HL-60 (cell line): Measurements from ENCODE around the gene MRTFA.

ENCODE experiments used
- DNase-seq, 2 experiments: peaks; one replicate each; pipeline ENCODE4 v3.0.0-alpha.2; 2010 to 2020; ENCODE audit warnings: low read depth in 1 of 2, low spot score in 1 of 2
- H3K27ac ChIP-seq: fragments of 250-450 bp; sonication (Bioruptor Pico); replicated peaks from 2 replicates; pipeline ENCODE4 v1.5.1; 2020; ENCODE audit warnings: mild to moderate bottlenecking, moderate library complexity
- H3K27me3 ChIP-seq: fragments of 250-450 bp; sonication (Bioruptor Pico); 2 replicates; pipeline ENCODE4 v1.5.1; 2021; ENCODE audit warnings: mild to moderate bottlenecking, moderate library complexity; ENCODE audit not compliant: insufficient read depth, poor library complexity, severe bottlenecking
- H3K4me3 ChIP-seq: replicated peaks from 2 replicates; pipeline ENCODE4 v1.5.1; 2011; ENCODE audit warnings: mild to moderate bottlenecking, control low read depth, low read length; ENCODE audit not compliant: insufficient read depth
- GABPA ChIP-seq: IDR thresholded peaks from 2 replicates; pipeline ENCODE4 v1.6.1; 2012; ENCODE audit warnings: low read depth
- POLR2AphosphoS5 ChIP-seq: IDR thresholded peaks from 2 replicates; pipeline ENCODE4 v1.6.1; 2012; ENCODE audit warnings: low read depth
- SPI1 ChIP-seq: IDR thresholded peaks from 2 replicates; pipeline ENCODE4 v1.6.1; 2012; ENCODE audit warnings: low read depth, mild to moderate bottlenecking, borderline replicate concordance
- TF ChIP-seq, protein P1 (sequence below): IDR thresholded peaks from one replicate; pipeline ENCODE4 v1.5.1; 2011; ENCODE audit warnings: low read length, control low read depth, inconsistent platforms; ENCODE audit not compliant: insufficient read depth
- TF ChIP-seq, protein P2 (sequence below): IDR thresholded peaks from 2 replicates; pipeline ENCODE4 v1.6.1; 2012; ENCODE audit warnings: low read depth; ENCODE audit not compliant: insufficient replicate concordance

Gene MRTFA

DNA sequence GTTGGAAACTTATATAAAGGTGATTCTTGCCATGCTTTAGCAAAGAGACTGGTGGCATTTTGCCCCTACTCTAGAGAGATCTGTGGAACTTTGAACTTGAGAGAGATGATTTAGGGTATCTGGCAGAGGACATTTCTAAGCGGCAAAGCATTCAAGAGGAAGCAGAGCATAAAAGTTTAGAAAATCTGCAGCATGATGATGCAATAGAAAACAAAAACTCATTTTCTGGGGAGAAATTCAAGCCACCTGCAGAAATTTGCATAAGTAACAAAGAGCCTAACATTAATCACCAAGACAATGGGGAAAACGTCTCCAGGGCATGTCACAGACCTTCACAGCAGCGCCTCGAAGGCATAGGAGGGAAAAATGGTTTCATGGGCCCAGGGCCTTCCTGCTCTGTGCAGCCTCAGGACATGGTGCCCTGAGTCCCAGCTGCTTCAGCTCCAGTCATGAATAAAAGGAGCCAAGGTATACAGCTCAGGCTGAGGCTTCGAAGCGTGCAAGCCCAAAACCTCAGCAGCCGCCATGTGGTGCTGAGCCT lies 83.4 kb downstream of the MRTFA start:
- no peak for DNase-seq
- TF ChIP-seq GABPA (no peak), POLR2AphosphoS5 (no peak), SPI1 (no peak)
- TF ChIP-seq, protein P1, sequence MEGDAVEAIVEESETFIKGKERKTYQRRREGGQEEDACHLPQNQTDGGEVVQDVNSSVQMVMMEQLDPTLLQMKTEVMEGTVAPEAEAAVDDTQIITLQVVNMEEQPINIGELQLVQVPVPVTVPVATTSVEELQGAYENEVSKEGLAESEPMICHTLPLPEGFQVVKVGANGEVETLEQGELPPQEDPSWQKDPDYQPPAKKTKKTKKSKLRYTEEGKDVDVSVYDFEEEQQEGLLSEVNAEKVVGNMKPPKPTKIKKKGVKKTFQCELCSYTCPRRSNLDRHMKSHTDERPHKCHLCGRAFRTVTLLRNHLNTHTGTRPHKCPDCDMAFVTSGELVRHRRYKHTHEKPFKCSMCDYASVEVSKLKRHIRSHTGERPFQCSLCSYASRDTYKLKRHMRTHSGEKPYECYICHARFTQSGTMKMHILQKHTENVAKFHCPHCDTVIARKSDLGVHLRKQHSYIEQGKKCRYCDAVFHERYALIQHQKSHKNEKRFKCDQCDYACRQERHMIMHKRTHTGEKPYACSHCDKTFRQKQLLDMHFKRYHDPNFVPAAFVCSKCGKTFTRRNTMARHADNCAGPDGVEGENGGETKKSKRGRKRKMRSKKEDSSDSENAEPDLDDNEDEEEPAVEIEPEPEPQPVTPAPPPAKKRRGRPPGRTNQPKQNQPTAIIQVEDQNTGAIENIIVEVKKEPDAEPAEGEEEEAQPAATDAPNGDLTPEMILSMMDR, result no peak
- TF ChIP-seq, protein P2, sequence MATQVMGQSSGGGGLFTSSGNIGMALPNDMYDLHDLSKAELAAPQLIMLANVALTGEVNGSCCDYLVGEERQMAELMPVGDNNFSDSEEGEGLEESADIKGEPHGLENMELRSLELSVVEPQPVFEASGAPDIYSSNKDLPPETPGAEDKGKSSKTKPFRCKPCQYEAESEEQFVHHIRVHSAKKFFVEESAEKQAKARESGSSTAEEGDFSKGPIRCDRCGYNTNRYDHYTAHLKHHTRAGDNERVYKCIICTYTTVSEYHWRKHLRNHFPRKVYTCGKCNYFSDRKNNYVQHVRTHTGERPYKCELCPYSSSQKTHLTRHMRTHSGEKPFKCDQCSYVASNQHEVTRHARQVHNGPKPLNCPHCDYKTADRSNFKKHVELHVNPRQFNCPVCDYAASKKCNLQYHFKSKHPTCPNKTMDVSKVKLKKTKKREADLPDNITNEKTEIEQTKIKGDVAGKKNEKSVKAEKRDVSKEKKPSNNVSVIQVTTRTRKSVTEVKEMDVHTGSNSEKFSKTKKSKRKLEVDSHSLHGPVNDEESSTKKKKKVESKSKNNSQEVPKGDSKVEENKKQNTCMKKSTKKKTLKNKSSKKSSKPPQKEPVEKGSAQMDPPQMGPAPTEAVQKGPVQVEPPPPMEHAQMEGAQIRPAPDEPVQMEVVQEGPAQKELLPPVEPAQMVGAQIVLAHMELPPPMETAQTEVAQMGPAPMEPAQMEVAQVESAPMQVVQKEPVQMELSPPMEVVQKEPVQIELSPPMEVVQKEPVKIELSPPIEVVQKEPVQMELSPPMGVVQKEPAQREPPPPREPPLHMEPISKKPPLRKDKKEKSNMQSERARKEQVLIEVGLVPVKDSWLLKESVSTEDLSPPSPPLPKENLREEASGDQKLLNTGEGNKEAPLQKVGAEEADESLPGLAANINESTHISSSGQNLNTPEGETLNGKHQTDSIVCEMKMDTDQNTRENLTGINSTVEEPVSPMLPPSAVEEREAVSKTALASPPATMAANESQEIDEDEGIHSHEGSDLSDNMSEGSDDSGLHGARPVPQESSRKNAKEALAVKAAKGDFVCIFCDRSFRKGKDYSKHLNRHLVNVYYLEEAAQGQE, result no peak
- Histone ChIP-seq H3K27me3 (no peaks in the 10 kb centered on the region), H3K4me3 (no peak overlapping the region), H3K27ac (no peak overlapping the region)

DNA sequence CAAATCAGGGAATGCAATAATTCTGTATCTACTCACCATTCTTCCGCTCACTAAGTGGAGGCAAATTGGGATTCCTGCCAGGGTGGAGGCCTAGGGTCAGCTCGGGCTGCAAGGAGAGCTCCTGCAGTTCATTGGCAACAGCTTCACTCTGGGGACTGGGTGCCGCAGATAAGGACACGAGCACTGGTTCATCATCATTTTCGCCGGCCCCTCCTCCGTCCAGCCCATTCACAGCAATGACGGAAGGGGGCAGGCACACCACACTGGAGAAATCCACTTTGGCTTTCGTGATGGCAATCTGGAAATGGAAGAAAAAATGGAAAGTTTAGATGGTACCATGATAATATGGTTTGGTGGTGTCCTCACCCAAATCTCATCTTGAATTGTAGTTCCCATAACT lies 84.4 kb downstream of the MRTFA start:
- no peak for DNase-seq
- TF ChIP-seq GABPA (no peak), POLR2AphosphoS5 (no peak)
- H3K4me3 ChIP-seq, result no peak overlapping the region
- H3K27me3 ChIP-seq, result no peaks in the 10 kb centered on the region
- H3K27ac ChIP-seq, result no peak overlapping the region

DNA sequence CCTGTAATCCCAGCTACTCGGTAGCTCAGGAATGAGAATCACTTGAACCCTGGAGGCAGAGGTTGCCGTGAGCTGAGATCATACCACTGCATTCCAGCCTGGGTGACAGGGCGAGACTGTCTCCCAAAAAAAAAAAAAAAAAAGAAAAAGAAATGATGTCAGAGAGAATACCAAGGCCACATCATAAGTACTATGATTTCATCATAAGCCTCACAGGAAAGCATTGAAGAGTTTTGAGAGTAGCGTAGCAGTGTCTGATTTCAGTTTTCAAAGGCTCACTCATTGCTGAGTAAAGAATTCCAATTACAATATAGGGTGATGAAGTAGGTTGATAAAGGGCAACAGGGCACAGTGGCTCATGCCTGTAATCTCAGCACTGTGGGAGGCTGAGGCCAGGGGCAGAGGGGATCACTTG lies 88.8 kb downstream of the MRTFA start:
- no peak overlapping the region for H3K27ac ChIP-seq
- no peaks in the 10 kb centered on the region for H3K27me3 ChIP-seq
- no peak for DNase-seq
- TF ChIP-seq, protein P2, result no peak
- no peak for TF ChIP-seq SPI1
- TF ChIP-seq, protein P1, result no peak
- no peak for TF ChIP-seq GABPA
- TF ChIP-seq POLR2AphosphoS5, result no peak
- no peak overlapping the region for H3K4me3 ChIP-seq

GRCh38 chr22:40544758-40545157 lies 91.8 kb downstream of the MRTFA start:
- no peak for DNase-seq
- H3K27me3 ChIP-seq, result no peaks in the 10 kb centered on the region
- no peak overlapping the region for H3K27ac ChIP-seq
- no peak for TF ChIP-seq POLR2AphosphoS5
- TF ChIP-seq, protein P2, result no peak
- no peak for TF ChIP-seq GABPA
- TF ChIP-seq SPI1, result no peak
- H3K4me3 ChIP-seq, result no peak overlapping the region
